GM23338 (cell line): ENCODE measurements around the gene TNFSF9. TPM values are rescaled to one million over a fixed set of nuclear protein-coding genes. Genes with fewer than 3 reads are reported as not detected.

Experiments
- ATAC-seq: fragments of 200-7000 bp; cut with Tn5 transposase; 3 replicates; pipeline ENCODE4 v1.9.1; 2020
- DNase-seq: peaks from one replicate; pipeline ENCODE4 v3.0.0-alpha.2; 2015; ENCODE audit warnings: low spot score
- H2AFZ ChIP-seq: fragments of 200-600 bp; sonication (generic); 2 replicates; pipeline ENCODE4 v1.8.0; 2016; ENCODE audit warnings: antibody characterized with exemption, mild to moderate bottlenecking, moderate library complexity
- H3F3A ChIP-seq: fragments of 200-600 bp; sonication (generic); replicated peaks from 2 replicates; pipeline ENCODE4 v1.8.0; 2017; ENCODE audit warnings: antibody characterized with exemption, mixed run types, low read depth
- H3K27ac ChIP-seq: fragments of 200-600 bp; sonication (generic); 2 replicates; pipeline ENCODE4 v1.6.1; 2016; ENCODE audit warnings: low read depth
- H3K27me3 ChIP-seq: fragments of 200-600 bp; sonication (generic); 2 replicates; pipeline ENCODE4 v1.8.0; 2016; ENCODE audit warnings: mild to moderate bottlenecking, mixed run types, moderate library complexity; ENCODE audit not compliant: insufficient read depth
- H3K36me3 ChIP-seq: fragments of 200-600 bp; sonication (generic); 2 replicates; pipeline ENCODE4 v1.8.0; 2016; ENCODE audit warnings: mild to moderate bottlenecking; ENCODE audit not compliant: insufficient read depth
- H3K4me1 ChIP-seq: fragments of 200-600 bp; sonication (generic); 2 replicates; pipeline ENCODE4 v1.8.0; 2016; ENCODE audit warnings: mild to moderate bottlenecking, moderate library complexity; ENCODE audit not compliant: insufficient read depth
- H3K4me2 ChIP-seq: fragments of 200-600 bp; sonication (generic); 2 replicates; pipeline ENCODE4 v1.7.1; 2017; ENCODE audit warnings: mixed run types
- H3K4me3 ChIP-seq: fragments of 200-600 bp; sonication (generic); 2 replicates; pipeline ENCODE4 v1.6.1; 2016; ENCODE audit warnings: mixed run types
- H3K79me2 ChIP-seq: fragments of 200-600 bp; sonication (generic); replicated peaks from 2 replicates; pipeline ENCODE4 v1.8.0; 2017; ENCODE audit warnings: mild to moderate bottlenecking; ENCODE audit not compliant: insufficient read depth
- H3K9me2 ChIP-seq: fragments of 200-600 bp; sonication (generic); 2 replicates; pipeline ENCODE4 v1.8.0; 2017; ENCODE audit not compliant: insufficient read depth
- H4K20me1 ChIP-seq: fragments of 200-600 bp; sonication (generic); replicated peaks from 2 replicates; pipeline ENCODE4 v1.8.0; 2017; ENCODE audit warnings: mild to moderate bottlenecking; ENCODE audit not compliant: insufficient read depth
- H3K27ac Mint-ChIP-seq: 2 replicates; pipeline ENCODE4 v1.8.0; 2020; ENCODE audit warnings: inconsistent platforms, mild to moderate bottlenecking, moderate library complexity, mixed read lengths
- H3K27me3 Mint-ChIP-seq: 3 replicates; pipeline ENCODE4 v1.8.0; 2022; ENCODE audit warnings: low read depth, mild to moderate bottlenecking, moderate library complexity, mixed read lengths, inconsistent platforms; ENCODE audit not compliant: insufficient read depth, poor library complexity
- H3K36me3 Mint-ChIP-seq: 3 replicates; pipeline ENCODE4 v1.8.0; 2021; ENCODE audit warnings: low read depth, mild to moderate bottlenecking, inconsistent platforms, moderate library complexity, mixed read lengths
- H3K4me1 Mint-ChIP-seq: 3 replicates; pipeline ENCODE4 v1.8.0; 2020; ENCODE audit warnings: mild to moderate bottlenecking, inconsistent platforms, mixed read lengths
- H3K4me3 Mint-ChIP-seq: 3 replicates; pipeline ENCODE4 v1.8.0; 2021; ENCODE audit warnings: moderate library complexity, mild to moderate bottlenecking, inconsistent platforms, mixed read lengths
- H3K9me3 Mint-ChIP-seq: 3 replicates; pipeline ENCODE4 v1.8.0; 2020; ENCODE audit warnings: moderate library complexity, mild to moderate bottlenecking, inconsistent platforms, mixed read lengths
- CREB1 ChIP-seq: fragments of 250-450 bp; sonication (Bioruptor Pico); IDR thresholded peaks from 2 replicates; pipeline ENCODE4 v1.5.0; 2020; ENCODE audit warnings: low read depth, mild to moderate bottlenecking, moderate library complexity
- CTCF ChIP-seq, 2 experiments: fragments of 200-600 bp in 1 of 2; sonication (generic) in 1 of 2; conservative IDR thresholded peaks; 2 replicates each; pipeline versions ENCODE4 v1.5.1 to v1.6.1; 2016 to 2017; ENCODE audit warnings: antibody characterized with exemption in 2 of 2, low read depth in 2 of 2, mild to moderate bottlenecking in 2 of 2, moderate library complexity in 1 of 2
- EZH2 ChIP-seq: fragments of 200-600 bp; sonication (generic); IDR thresholded peaks from one replicate; pipeline ENCODE4 v1.8.0; 2017; ENCODE audit warnings: antibody characterized with exemption, mild to moderate bottlenecking, low read depth; ENCODE audit not compliant: unreplicated experiment
- EZH2phosphoT487 ChIP-seq: fragments of 200-600 bp; sonication (generic); IDR thresholded peaks from one replicate; pipeline ENCODE4 v1.8.1; 2018; ENCODE audit warnings: antibody characterized with exemption; ENCODE audit not compliant: unreplicated experiment
- NANOG ChIP-seq: IDR thresholded peaks from 2 replicates; pipeline ENCODE4 v1.6.1; 2016; ENCODE audit warnings: antibody characterized with exemption, borderline replicate concordance
- POLR2AphosphoS5 ChIP-seq: IDR thresholded peaks from 2 replicates; pipeline ENCODE4 v1.6.1; 2016; ENCODE audit warnings: antibody characterized with exemption, low read depth
- REST ChIP-seq: IDR thresholded peaks from one replicate; pipeline ENCODE4 v1.6.1; 2018; ENCODE audit warnings: antibody characterized with exemption; ENCODE audit not compliant: unreplicated experiment
- STAT1 ChIP-seq: IDR thresholded peaks from one replicate; pipeline ENCODE4 v1.6.1; 2016; ENCODE audit warnings: antibody characterized with exemption; ENCODE audit not compliant: unreplicated experiment
- ZNF114 ChIP-seq: fragments of 250-450 bp; sonication (Bioruptor Pico); IDR thresholded peaks from 2 replicates; pipeline ENCODE4 v1.5.0; 2020; ENCODE audit warnings: mild to moderate bottlenecking, moderate library complexity
- ZNF331 ChIP-seq: fragments of 250-450 bp; sonication (Bioruptor Pico); IDR thresholded peaks from 2 replicates; pipeline ENCODE4 v1.5.0; 2020; ENCODE audit warnings: low read depth, mild to moderate bottlenecking, moderate library complexity
- ZNF462 ChIP-seq: fragments of 250-450 bp; sonication (Bioruptor Pico); IDR thresholded peaks from 2 replicates; pipeline ENCODE4 v1.5.0; 2020; ENCODE audit warnings: mild to moderate bottlenecking, moderate library complexity
- polyA plus RNA-seq: library from polyadenylated mRNA; unstranded; fragments of >200 nt; fragmentation: Nextera tagmentation; extraction: Ambion mirVana; gene quantifications from 2 replicates; pipeline ENCODE4 v1.2.1, GENCODE V29; 2016
- total RNA-seq: library from RNA; depleted of rRNA; stranded (reverse); fragments of >200 nt; shearing (Covaris generic); gene quantifications from 2 replicates; pipeline ENCODE4 v1.2.3, GENCODE V29; 2014

TNFSF9 gene
- total and polyA plus RNA-seq, 2 experiments from 2014 or later: 2.6 to 9.1 TPM

GRCh38 chr19:6514926-6515544 is 15.8 kb upstream of the TNFSF9 start (continued):
- TF ChIP-seq ZNF462 (CRISPR knock-in tag) (no peak), STAT1 (no peak), NANOG (no peak), EZH2phosphoT487 (no peak)

GRCh38 chr19:6516018-6516658 is 14.7 kb upstream of the TNFSF9 start:
- Histone ChIP-seq H2AFZ (peak overlapping the region; percentile 98), H3F3A (no peaks in the 10 kb centered on the region), H3K9me2 (no peaks in the 10 kb centered on the region), H4K20me1 (no peaks in the 10 kb centered on the region), H3K4me1 (no peaks in the 10 kb centered on the region), H3K4me2 (peak overlapping the region; percentile 85), H3K27ac (no peak overlapping the region), H3K36me3 (no peaks in the 10 kb centered on the region), H3K79me2 (no peaks in the 10 kb centered on the region), H3K4me3 (peak overlapping the region; percentile 70), H3K27me3 (no peaks in the 10 kb centered on the region)
- DNase-seq (peak; percentile 100), ATAC-seq (peak; percentile 79)
- Mint-ChIP-seq H3K27ac (no peak overlapping the region), H3K27me3 (peaks cover 13% of the 10 kb centered on the region), H3K4me3 (peak overlapping the region; percentile 82), H3K36me3 (peaks cover 2% of the 10 kb centered on the region; the same call in 2 of the 3 replicates), H3K4me1 (peaks cover 3% of the 10 kb centered on the region), H3K9me3 (peaks cover 12% of the 10 kb centered on the region)
- TF ChIP-seq EZH2 (no peak), CREB1 (CRISPR knock-in tag) (no peak), ZNF331 (no peak), REST (no peak), POLR2AphosphoS5 (no peak), CTCF (conservative IDR thresholded peaks at IDR 0.05; ENCODE audit: low read depth in 2 of 2) (no peak), ZNF114 (CRISPR knock-in tag) (no peak)
